BJ (cell line): ENCODE measurements around the gene SMG7. TPM values are rescaled to one million over a fixed set of nuclear protein-coding genes. Genes with fewer than 3 reads are reported as not detected.

ENCODE experiments used
- CTCF ChIA-PET: fragments of 350-600 bp; formaldehyde crosslinking; extraction: SDS; loops from one replicate; lab custom pipeline; 2021; ENCODE audit warnings: antibody characterized with exemption, inconsistent platforms; lab: Yijun Ruan, JAX
- POLR2A ChIA-PET: fragments of 300-600 bp; sonication (Branson Sonifier 250); formaldehyde crosslinking; extraction: SDS; loops from one replicate; lab custom pipeline; 2021; ENCODE audit warnings: antibody characterized with exemption; lab: Charles Lee
- DNase-seq: peaks from one replicate; pipeline ENCODE4 v3.0.0-alpha.2; 2011; ENCODE audit warnings: low read depth
- H3K27me3 ChIP-seq: 2 replicates; pipeline ENCODE4 v1.6.0; 2011; ENCODE audit warnings: low read length; ENCODE audit not compliant: control insufficient read depth, insufficient read depth
- H3K36me3 ChIP-seq: 2 replicates; pipeline ENCODE4 v1.5.1; 2011; ENCODE audit warnings: low read length; ENCODE audit not compliant: control insufficient read depth, insufficient read depth
- H3K4me3 ChIP-seq: 2 replicates; pipeline ENCODE4 v1.5.1; 2011; ENCODE audit warnings: low read depth, mild to moderate bottlenecking, control low read depth, low read length
- polyA plus RNA-seq: library from polyadenylated mRNA; depleted of rRNA; stranded (reverse); fragments of >200 nt; gene quantifications from 2 replicates; pipeline ENCODE4 v1.2.3, GENCODE V29; 2011
- TF ChIP-seq, protein P1 (sequence below): IDR thresholded peaks from 2 replicates; pipeline ENCODE4 v1.5.1; 2011; ENCODE audit warnings: low read depth, mild to moderate bottlenecking, control low read depth, inconsistent platforms, low read length, moderate library complexity; ENCODE audit not compliant: insufficient read depth

Gene SMG7
- polyA plus RNA-seq, 1 experiment: 26.1 TPM

DNA sequence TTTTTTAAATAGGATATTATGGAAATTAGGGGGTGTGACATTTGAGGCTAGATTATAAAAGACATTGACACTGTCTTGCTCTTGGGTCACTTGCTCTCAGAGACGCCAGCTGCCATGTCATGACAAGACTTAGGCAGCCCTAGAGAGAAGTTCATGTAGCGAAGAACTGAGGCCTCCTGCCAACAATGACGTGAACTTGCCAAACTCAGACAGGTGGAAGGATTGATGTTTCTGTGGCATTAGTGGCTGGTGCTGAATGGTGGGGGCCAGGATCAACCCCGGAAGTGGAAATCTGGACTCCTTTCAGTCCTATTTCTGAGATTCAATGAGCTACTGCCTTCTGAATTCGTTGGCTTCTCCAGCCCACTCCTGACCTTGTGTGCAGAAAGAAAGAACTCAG is 103.3 kb downstream of the SMG7 start:
- ChIA-PET CTCF (no interaction called here), POLR2A (no interaction called here)

DNA sequence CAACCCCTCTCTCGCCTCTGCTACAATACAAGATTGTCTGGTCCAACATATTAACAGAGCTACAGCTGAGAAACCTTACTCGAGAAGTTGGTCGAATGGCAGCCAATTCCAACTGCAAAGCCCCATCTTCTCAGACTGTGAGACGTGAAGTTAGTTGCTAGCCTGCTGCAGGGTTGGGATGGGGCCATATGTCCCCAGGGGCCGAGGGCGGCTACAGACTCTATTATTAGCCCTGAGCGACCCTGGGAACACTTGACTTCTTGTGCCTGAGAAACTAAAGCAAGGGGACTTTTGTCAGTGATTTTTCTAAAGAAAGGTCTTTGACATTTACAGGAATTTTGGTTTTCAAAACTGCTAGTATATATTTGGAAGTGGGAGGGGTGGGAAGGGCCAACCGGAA is 104.2 kb downstream of the SMG7 start:
- CTCF ChIA-PET: no interaction called here
- POLR2A ChIA-PET: no interaction called here

More for the DNA sequence above, 103.3 kb downstream of the SMG7 start:
- Histone ChIP-seq H3K36me3 (no peaks in the 10 kb centered on the region), H3K27me3 (no peaks in the 10 kb centered on the region; the same call in 1 of the 2 replicates), H3K4me3 (no peak overlapping the region)
- DNase-seq: no peak
- TF ChIP-seq, protein P1, sequence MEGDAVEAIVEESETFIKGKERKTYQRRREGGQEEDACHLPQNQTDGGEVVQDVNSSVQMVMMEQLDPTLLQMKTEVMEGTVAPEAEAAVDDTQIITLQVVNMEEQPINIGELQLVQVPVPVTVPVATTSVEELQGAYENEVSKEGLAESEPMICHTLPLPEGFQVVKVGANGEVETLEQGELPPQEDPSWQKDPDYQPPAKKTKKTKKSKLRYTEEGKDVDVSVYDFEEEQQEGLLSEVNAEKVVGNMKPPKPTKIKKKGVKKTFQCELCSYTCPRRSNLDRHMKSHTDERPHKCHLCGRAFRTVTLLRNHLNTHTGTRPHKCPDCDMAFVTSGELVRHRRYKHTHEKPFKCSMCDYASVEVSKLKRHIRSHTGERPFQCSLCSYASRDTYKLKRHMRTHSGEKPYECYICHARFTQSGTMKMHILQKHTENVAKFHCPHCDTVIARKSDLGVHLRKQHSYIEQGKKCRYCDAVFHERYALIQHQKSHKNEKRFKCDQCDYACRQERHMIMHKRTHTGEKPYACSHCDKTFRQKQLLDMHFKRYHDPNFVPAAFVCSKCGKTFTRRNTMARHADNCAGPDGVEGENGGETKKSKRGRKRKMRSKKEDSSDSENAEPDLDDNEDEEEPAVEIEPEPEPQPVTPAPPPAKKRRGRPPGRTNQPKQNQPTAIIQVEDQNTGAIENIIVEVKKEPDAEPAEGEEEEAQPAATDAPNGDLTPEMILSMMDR: no peak

DNA sequence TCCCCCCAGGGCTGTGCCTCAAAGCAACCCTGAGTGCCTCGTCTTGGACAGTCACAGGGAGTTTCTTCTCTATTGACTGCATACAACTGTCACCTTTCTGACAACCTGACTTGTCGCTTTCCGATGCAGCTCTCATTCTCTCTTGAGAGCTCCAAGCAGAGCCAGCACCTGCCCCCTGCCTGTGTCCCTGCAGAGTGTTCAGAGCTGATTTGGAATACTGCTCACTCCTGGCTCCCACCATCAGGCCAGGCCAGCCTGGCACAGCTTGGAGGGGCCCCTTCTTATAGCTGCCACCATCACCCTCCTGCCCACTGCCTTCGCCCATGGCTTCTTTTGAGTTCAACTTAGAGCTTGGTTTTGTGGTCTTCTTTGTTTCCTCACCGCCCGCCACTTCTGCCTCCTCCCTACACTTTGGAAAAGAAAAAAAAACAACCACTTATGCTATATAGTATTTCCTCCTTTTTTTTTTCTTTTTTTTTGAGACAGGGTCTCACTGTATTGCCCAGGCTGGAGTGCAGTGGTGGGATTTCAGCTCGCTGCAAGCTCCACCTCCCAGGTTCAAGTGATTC is 105.7 kb downstream of the SMG7 start:
- DNase-seq: no peak
- H3K27me3 ChIP-seq: no peaks in the 10 kb centered on the region; the same call in 1 of the 2 replicates
- H3K36me3 ChIP-seq: no peaks in the 10 kb centered on the region
- no peak overlapping the region for H3K4me3 ChIP-seq
- CTCF ChIA-PET: interaction anchor here (1.0 to 1.1 kb wide), 2 partner anchors 8 to 15 kb away, joined by 3 to 4 read pairs; no protein-coding TSS in a partner anchor
- TF ChIP-seq, protein P1: no peak
- POLR2A ChIA-PET: no interaction called here

More for the DNA sequence above, 104.2 kb downstream of the SMG7 start:
- DNase-seq: no peak
- TF ChIP-seq, protein P1: no peak
- Histone ChIP-seq H3K4me3 (no peak overlapping the region), H3K36me3 (no peaks in the 10 kb centered on the region), H3K27me3 (no peaks in the 10 kb centered on the region; the same call in 1 of the 2 replicates)

GRCh38 chr1:183578856-183579255 is 106.6 kb downstream of the SMG7 start:
- TF ChIP-seq, protein P1: no peak
- ChIA-PET CTCF (interaction anchor here (0.6 to 1.8 kb wide), 4 partner anchors 8 to 34 kb away, joined by 3 to 5 read pairs (median 4); no protein-coding TSS in a partner anchor), POLR2A (no interaction called here)
- DNase-seq: no peak
- H3K27me3 ChIP-seq: no peaks in the 10 kb centered on the region; the same call in 1 of the 2 replicates
- H3K36me3 ChIP-seq: no peaks in the 10 kb centered on the region
- no peak overlapping the region for H3K4me3 ChIP-seq

- ChIA-PET POLR2A (interaction anchor here (0.6 kb wide), 1 partner anchor 74 kb away, joined by 10 read pairs; no protein-coding TSS in a partner anchor), CTCF (interaction anchor here (1.0 to 1.8 kb wide), 2 partner anchors 9 to 12 kb away, joined by 4 to 5 read pairs; no protein-coding TSS in a partner anchor)
- DNase-seq: no peak
- Histone ChIP-seq H3K36me3 (no peaks in the 10 kb centered on the region), H3K4me3 (no peak overlapping the region), H3K27me3 (no peaks in the 10 kb centered on the region; the same call in 1 of the 2 replicates)
- TF ChIP-seq, protein P1: peak; percentile 23; the same call in 1 of the 2 replicates
Observed at GRCh38 chr1:183580281-183580682, 108.0 kb downstream of the SMG7 start.
